ENCODE measurements around the gene HOXB4.

HOXB4 gene

GRCh38 chr17:48582750-48583069 is 4.6 kb upstream of the HOXB4 start:
- no peak for TF ChIP-seq TAF1 (IDR thresholded peaks at IDR 0.05; ENCODE audit: borderline replicate concordance, insufficient read depth, low read length)
- TF ChIP-seq REST (IDR thresholded peaks at IDR 0.05; ENCODE audit: insufficient read depth in 1 of 2, low read depth in 2 of 2, low read length in 2 of 2): no peak
- no peak for TF ChIP-seq SIN3A (IDR thresholded peaks at IDR 0.05; ENCODE audit: borderline replicate concordance, insufficient read depth, low read length)
- TF ChIP-seq POLR2AphosphoS5 (IDR thresholded peaks at IDR 0.05; ENCODE audit: low read depth, low read length): no peak
- TF ChIP-seq FOXP2 (optimal IDR thresholded peaks at IDR 0.05; ENCODE audit: borderline replicate concordance, extremely low read depth, extremely low read length, insufficient read depth): no peak

- TF ChIP-seq REST (IDR thresholded peaks at IDR 0.05; ENCODE audit: insufficient read depth in 1 of 2, low read depth in 2 of 2, low read length in 2 of 2) (no peak), SIN3A (IDR thresholded peaks at IDR 0.05; ENCODE audit: borderline replicate concordance, insufficient read depth, low read length) (no peak), FOXP2 (optimal IDR thresholded peaks at IDR 0.05; ENCODE audit: borderline replicate concordance, extremely low read depth, extremely low read length, insufficient read depth) (no peak), TAF1 (IDR thresholded peaks at IDR 0.05; ENCODE audit: borderline replicate concordance, insufficient read depth, low read length) (no peak)
Observed at GRCh38 chr17:48579760-48580554, 1.8 kb upstream of the HOXB4 start.

GRCh38 chr17:48579471-48579759 is 1.3 kb upstream of the HOXB4 start:
- no peak for TF ChIP-seq POLR2AphosphoS5 (IDR thresholded peaks at IDR 0.05; ENCODE audit: low read depth, low read length)
- TF ChIP-seq TAF1 (IDR thresholded peaks at IDR 0.05; ENCODE audit: borderline replicate concordance, insufficient read depth, low read length): no peak
- no peak for TF ChIP-seq REST (IDR thresholded peaks at IDR 0.05; ENCODE audit: insufficient read depth in 1 of 2, low read depth in 2 of 2, low read length in 2 of 2)
- no peak for TF ChIP-seq SIN3A (IDR thresholded peaks at IDR 0.05; ENCODE audit: borderline replicate concordance, insufficient read depth, low read length)
- no peak for TF ChIP-seq FOXP2 (optimal IDR thresholded peaks at IDR 0.05; ENCODE audit: borderline replicate concordance, extremely low read depth, extremely low read length, insufficient read depth)

DNA sequence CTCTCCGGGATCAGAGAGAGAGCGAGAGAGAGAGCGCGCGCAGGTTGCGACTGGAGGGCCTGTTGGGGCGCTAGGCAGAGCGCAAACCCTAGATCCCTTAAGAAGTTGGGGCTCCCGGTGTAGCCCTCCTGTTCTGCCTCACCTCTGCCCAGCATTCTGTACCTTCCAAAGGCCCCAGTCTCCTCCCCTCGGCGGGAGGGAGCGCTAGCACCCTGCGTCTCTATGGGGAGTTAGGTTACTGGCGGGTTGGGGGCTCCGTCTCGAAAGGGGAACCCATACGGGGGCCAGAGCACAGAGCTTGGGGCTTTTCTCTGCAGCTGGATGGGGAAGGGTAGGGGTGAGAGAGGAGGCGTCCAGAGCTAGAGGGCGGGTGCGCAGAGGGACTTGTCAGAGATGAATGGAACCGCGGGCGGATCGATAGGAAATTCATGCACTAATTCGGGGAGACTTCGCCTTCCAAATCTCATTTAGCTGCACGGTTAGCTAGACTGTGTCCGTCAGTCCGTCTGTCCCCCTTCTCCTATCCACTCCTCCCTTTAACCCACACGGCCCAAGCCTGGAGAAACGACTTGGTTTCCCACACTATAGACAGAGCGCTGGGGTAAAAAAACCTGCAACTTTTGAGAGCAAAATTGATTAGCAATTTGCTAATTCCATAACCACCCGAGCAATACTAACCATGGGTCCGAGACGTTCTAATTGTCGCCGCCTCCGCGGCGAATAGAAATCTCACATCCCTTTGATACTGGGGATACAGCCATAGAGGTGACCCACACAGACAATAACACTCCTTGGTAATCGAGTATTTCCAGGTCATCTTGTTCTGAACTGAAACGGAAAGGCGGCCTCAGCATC is 693 bp upstream of the HOXB4 start:
- no peak for TF ChIP-seq SIN3A (IDR thresholded peaks at IDR 0.05; ENCODE audit: borderline replicate concordance, insufficient read depth, low read length)
- no peak for TF ChIP-seq POLR2AphosphoS5 (IDR thresholded peaks at IDR 0.05; ENCODE audit: low read depth, low read length)
- TF ChIP-seq REST (IDR thresholded peaks at IDR 0.05; ENCODE audit: insufficient read depth in 1 of 2, low read depth in 2 of 2, low read length in 2 of 2): no peak
- no peak for TF ChIP-seq FOXP2 (optimal IDR thresholded peaks at IDR 0.05; ENCODE audit: borderline replicate concordance, extremely low read depth, extremely low read length, insufficient read depth)
